SIG-M5 treated with dmso at 0.1 percent for 504 hours (cell line): Measurements from ENCODE around the gene FOXK1.

ENCODE experiments used
- DNase-seq: peaks from one replicate; lab custom pipeline; 2025; ENCODE audit not compliant: unreplicated experiment; lab: John Stamatoyannopoulos, UW

The FOXK1 gene

GRCh38 chr7:4742852-4743251 is 60.8 kb downstream of the FOXK1 start:
- DNase-seq = no peak

DNA sequence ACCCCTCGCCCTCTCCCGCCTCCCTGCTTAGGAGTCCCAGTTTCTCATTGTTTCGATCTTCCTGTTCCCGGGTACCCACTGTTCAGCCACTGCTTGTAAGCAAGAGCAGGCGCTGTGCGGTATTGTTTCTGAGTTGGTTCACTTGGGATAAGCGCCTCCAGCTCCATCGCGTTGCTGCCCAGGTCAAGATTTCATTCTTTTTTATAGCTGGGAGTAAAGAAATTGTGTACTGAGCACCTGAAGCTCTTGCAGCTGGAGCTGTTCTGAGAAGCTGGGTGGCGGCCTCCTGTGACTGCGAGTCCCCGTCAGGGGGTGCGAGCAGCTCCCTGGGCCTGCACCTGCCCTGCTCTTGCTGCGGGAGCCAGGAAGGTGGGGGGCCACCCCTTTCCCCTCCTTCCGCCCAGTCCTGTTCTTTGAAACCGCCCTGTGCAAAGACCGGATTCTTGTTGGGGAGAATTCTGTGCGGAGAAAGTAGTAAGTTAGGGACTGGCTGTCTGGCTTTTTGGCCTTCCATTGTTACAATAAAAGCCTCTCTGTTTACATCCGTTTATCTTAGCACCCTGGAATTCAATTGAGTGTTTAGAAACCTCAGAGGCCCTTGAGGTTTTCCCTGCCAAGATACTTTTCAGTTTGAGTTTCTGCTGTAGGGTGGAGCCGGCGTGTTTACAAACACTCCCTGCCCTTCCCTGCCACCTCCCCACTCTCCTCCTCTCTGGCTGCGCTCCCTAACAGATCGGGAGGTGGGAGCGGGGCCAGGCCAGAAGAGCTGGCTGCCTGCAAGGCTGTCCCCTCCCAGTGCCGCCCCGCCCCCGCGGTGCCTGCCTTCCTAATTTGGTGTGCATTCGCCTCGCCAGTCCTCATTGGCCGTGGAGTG is 62.5 kb downstream of the FOXK1 start:
- DNase-seq = peak; percentile 85

DNA sequence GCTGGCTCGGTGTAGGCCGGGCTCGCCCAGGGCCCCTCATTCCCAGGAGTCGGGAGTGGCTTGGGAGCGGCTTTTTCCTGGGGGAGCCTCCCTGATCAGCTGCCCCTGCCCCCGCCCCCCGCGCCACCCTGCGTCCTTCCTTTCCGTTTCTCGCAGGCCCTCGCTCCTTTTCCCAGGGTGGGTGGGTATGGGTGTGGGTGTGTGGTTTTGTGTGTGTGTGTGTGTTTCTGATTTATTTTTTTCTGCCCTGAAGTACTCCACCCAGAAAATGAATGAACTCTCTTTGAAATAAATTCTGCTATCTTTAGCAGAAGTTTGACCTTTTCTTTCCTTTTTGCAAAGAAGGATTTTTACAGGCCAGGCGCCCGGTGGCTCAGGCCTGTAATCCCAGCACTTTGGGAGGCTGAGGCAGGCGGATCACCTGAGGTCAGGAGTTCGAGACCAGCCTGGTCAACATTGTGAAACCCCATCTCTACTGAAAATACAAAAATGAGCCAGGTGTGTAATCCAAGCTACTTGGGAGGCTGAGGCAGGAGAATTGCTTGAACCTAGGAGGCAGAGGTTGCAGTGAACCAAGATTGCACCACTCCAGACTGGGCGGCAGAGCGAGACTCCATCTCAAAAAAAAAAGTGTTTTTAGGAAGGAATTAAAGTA is 63.3 kb downstream of the FOXK1 start:
- DNase-seq = no peak

DNA sequence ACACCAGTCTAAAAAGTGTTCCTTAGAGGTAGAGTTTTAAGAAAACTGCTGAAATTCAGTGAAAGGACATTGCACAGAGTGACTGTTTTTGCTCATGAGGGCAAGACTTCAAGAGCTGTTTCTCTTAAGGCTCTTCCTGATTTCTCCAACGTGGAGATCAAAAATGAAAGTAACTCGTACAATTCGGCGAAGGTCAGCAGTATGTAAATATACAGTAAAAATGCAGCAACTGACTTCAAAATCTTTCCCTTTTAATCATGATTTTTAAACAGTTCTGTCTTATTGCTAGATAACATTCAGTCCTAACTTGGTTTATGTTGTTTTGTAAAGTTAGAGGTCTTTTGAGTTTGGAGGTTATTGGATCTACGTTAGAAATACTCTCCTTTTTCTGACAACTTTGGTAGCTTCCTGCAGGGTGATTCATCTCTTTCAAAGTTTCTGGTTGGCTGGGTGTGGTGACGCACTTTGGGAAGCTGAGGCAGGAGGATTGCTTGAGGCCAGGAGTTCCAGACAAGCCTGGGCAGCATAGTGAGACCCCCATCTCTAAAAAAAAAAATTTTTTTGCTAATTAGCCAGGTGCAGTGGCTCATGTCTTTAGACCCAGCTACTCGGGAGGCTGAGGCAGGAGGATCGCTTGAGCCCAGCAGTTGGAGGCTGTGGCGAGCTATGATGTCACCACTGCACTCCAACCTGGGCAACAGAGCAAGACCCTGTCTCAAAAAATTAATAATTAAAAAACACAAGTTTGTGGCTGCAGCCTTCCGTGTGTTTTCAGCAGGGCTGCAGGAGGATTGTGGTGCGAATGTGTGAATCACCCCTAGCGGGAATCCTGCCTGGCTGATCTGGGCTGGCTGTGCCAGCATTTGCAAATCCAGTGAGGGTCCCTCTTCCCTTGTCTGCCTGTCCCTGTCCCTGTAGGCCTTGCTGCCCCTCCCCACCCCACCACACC is 64.2 kb downstream of the FOXK1 start:
- DNase-seq = peak; percentile 47

- no peak for DNase-seq
These were observed 64.9 kb downstream of the FOXK1 start for GRCh38 chr7:4747013-4747412.

- DNase-seq = no peak
These were observed 65.7 kb downstream of the FOXK1 start for GRCh38 chr7:4747746-4748145.

- no peak for DNase-seq
These were observed 66.2 kb downstream of the FOXK1 start for GRCh38 chr7:4748231-4748681.

DNA sequence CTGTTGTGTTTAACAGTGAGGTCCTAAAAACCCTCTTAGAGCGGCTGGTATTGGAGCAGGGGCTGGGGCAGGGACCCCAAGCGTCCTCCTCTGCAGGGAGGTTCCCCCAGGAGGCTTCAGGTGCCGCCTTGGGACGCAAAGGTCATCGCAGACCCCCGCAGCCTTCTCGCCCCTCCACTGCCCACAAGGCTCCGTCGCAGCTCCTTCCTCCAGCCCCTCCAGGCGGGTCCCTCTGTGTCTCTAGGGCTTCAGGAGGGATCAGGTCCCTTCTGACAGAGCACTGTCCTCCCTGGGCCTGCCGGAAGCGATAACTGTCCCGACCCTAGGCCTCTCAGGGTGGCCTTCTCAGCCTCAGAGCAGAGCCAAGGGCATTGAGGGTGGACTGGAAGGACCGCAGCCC is 67.3 kb downstream of the FOXK1 start:
- no peak for DNase-seq

DNA sequence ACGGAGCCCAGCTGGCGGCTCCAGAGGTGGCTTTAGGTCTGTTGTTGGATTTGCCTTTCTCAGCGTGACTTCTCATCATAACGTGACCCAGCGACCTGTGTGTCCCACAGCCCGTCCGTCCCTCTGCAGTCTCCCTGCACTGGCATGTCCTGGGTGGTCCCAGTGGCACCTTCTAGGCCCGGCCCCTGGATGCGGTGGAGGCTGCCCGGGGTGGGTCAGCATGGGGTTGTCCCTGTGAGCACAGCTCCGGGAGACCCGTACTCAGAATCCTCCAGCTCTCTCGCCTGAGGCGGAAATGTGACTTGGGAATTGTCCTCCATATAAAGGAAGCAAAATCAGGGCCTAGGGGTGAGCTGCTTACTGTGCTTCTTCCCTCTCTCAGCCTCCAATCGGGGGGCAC is 67.7 kb downstream of the FOXK1 start:
- DNase-seq = no peak

GRCh38 chr7:4751398-4751947 is 69.4 kb downstream of the FOXK1 start:
- no peak for DNase-seq

- peak; percentile 52 for DNase-seq
These were observed 71.7 kb downstream of the FOXK1 start for GRCh38 chr7:4753598-4754432.

DNA sequence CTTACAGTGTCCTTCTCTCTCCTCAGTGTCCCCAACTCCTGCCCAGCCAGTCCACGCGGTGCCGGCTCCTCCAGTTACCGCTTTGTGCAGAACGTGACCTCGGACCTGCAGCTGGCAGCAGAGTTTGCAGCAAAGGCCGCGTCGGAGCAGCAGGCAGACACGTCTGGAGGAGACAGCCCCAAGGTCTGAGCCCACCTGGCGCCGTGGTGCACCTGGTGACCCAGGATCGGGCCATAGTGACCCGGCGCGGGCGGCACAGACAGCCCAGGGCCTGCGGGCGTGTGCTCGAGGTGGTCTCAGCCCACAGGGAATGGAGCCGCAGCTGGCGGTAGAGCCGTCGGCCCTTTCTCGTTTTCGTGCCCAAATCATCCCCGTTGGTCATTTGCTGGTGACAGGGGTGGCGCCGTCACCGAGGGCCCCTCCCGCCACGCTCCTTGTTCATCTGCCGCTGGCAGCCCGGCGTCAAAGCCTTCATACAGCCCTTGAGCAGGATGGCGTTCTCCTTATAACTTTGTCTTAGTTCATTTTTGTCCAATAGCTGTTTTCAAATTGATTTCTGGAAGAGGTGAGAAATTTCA is 72.4 kb downstream of the FOXK1 start:
- no peak for DNase-seq

DNA sequence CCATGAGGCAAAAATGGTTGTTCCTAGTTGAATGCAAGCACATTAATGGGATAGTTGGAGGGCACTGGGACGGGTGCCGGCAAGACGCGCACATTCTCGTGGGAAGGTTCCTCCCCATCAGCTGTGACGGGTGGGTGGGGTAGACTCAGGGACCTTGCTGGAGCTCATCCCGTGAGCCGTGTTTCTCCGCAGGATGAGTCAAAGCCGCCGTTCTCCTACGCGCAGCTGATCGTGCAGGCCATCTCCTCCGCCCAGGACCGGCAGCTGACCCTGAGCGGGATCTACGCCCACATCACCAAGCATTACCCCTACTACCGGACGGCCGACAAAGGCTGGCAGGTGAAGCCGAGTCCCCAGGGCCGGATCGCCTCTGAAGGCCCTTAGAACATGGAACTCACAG is 73.0 kb downstream of the FOXK1 start:
- DNase-seq = no peak

GRCh38 chr7:4758111-4758510 is 76.0 kb downstream of the FOXK1 start:
- no peak for DNase-seq

DNA sequence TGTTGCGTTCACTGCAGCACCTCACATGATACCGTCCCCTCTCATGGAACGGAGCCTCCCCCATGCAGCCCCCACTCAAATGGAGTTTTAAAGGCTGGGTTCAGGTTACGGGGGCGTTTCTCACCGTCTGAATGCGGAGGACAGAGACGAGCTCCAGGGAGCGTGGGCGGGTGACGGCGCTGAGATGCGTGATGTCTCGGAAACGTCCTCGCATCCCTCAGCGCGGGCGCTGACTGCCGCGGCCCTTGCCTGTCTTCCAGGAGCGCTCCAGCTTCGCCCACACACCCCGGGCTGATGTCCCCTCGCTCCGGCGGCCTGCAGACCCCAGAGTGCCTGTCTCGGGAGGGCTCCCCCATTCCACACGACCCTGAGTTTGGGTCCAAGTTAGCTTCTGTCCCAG is 76.7 kb downstream of the FOXK1 start:
- no peak for DNase-seq

- no peak for DNase-seq
These were observed 77.1 kb downstream of the FOXK1 start for GRCh38 chr7:4759211-4759610.

DNA sequence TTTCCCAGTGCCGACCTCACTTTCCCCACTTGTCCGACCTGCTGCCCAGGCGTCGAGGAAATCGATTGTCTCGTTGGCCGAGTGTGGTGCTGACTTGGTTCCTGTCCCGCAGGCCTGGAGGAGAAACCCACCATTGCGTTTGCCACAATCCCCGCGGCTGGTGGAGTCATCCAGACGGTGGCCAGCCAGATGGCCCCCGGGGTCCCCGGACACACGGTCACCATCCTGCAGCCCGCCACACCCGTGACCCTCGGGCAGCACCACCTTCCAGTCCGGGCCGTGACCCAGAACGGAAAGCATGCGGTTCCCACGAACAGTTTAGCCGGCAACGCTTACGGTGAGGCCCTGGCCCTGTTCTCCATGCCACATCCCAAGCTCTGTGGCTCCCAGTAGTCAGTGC is 78.9 kb downstream of the FOXK1 start:
- DNase-seq = no peak

DNA sequence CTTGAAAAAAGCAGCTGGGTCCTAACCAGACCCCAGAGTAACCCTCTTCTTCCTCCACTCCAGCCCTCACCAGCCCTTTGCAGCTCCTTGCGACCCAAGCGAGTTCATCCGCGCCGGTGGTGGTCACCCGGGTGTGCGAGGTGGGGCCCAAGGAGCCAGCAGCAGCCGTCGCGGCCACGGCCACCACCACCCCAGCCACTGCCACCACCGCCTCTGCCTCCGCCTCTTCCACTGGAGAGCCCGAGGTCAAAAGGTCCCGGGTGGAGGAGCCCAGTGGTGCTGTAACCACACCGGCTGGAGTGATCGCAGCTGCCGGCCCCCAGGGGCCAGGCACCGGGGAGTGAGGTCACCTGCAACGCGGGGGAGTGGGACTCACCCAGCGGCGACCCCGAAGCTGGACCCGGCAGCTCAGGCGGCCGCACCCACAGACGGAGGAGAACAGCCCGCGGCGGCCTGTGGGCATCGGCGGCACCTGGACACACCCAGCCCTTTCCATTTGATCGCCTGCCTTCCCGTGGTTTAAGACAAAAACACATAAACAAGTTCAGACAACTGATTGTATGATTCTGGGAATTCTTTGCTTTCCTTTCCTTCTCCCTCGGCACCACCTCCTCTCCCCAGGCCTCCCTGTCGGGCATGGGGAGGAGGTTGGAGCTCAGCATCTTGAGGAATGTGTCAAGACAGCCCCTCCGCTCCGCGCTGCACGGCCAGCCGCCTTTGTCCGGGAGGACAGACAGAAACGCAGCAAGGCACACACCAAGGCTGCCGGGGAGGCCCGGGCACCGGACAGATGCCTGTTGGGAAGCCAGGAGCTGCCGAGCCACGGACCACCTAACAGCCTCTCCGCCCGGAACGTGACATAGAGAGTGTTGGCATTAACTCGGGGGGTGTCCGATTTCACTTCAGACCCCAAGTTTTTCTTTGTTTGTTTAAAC is 80.3 kb downstream of the FOXK1 start:
- DNase-seq = no peak
